DMS153 treated with DMSO at 0.1 percent for 48 hours (cell line): ENCODE measurements around the gene ACKR1.
A peak's percentile ranks its signal among the peaks of the same experiment; 100 is the strongest.

Experiments
- DNase-seq: peaks from one replicate; lab custom pipeline; 2025; ENCODE audit not compliant: unreplicated experiment; lab: John Stamatoyannopoulos, UW

Gene ACKR1

GRCh38 chr1:159187033-159187432 lies 17.6 kb upstream of the ACKR1 start:
- DNase-seq: no peak

- no peak for DNase-seq
Observed at GRCh38 chr1:159187647-159188374, 16.9 kb upstream of the ACKR1 start.

DNA sequence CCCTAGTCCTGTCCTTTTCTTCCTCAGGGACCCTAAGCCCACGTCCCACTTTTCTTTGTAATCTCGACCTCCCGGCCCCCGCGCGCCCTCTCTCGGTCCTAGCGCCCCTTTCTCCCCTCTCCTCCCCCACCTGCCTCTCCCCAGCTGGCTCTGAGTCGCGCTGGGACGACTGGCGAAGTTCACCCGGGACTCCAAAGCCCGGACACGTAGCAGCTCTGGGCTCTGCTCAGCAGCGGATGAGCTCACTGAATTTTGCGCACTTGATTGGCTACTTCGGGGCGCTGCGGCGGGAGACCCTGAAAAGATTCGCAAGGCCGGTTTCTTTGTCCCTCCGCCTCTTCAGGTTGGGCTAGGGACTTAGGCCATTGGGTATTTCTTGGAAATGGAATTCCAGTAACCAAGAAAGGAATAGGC lies 16.3 kb upstream of the ACKR1 start:
- peak; percentile 15 for DNase-seq

- no peak for DNase-seq
Observed at GRCh38 chr1:159190441-159190840, 14.2 kb upstream of the ACKR1 start.

DNA sequence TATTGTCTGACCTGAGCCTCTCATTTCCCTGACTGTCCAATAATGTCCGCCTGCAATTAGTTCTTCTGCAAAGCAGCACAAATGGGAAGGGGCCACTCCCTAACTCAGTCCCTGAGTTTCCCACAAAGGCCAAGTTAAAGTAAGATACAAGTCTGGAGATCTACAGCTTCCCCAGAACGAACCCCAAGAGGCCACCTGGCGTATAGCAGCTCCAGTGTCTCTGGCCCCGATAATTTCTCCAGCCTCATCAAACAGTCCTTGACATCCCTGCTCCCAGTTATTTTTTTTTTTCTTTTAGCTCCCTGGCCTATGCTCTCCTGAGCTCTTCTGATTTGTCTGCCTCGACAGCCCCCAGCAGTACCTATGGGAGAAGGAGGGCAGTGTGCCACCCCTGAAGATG lies 8.1 kb upstream of the ACKR1 start:
- DNase-seq: no peak

GRCh38 chr1:159197561-159198557 lies 6.8 kb upstream of the ACKR1 start:
- peak; percentile 45 for DNase-seq

GRCh38 chr1:159199901-159200300 lies 4.8 kb upstream of the ACKR1 start:
- DNase-seq: no peak

- no peak for DNase-seq
Observed at GRCh38 chr1:159200769-159201168, 3.9 kb upstream of the ACKR1 start.

DNA sequence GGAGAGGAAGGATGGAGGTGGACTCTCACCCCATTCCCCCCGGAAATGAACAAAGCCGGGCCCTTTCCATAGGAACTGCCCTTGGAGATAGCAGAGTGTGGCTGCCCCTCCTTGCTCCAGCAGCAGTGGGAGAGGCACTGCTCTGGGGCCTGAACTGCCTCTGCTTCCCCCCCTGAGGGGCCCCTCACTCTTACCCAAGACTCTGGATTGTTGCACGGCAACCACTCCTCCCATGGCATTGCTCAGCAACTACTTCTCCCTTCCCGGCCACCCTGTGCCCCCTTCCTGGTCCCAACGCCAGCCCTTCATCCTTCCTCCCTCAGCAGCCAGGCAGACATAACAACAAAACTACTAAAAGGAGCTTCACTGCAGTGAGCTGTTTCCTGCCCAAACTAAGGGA lies 3.0 kb upstream of the ACKR1 start:
- DNase-seq: no peak

GRCh38 chr1:159203610-159204009 lies 1.1 kb upstream of the ACKR1 start:
- DNase-seq: no peak

- no peak for DNase-seq
Observed at GRCh38 chr1:159205225-159205624, 550 bp downstream of the ACKR1 start.

- DNase-seq: no peak
Observed at GRCh38 chr1:159206110-159206509, 1.4 kb downstream of the ACKR1 start.

GRCh38 chr1:159207080-159207479 lies 2.4 kb downstream of the ACKR1 start:
- DNase-seq: no peak

GRCh38 chr1:159207774-159208173 lies 3.1 kb downstream of the ACKR1 start:
- no peak for DNase-seq

DNA sequence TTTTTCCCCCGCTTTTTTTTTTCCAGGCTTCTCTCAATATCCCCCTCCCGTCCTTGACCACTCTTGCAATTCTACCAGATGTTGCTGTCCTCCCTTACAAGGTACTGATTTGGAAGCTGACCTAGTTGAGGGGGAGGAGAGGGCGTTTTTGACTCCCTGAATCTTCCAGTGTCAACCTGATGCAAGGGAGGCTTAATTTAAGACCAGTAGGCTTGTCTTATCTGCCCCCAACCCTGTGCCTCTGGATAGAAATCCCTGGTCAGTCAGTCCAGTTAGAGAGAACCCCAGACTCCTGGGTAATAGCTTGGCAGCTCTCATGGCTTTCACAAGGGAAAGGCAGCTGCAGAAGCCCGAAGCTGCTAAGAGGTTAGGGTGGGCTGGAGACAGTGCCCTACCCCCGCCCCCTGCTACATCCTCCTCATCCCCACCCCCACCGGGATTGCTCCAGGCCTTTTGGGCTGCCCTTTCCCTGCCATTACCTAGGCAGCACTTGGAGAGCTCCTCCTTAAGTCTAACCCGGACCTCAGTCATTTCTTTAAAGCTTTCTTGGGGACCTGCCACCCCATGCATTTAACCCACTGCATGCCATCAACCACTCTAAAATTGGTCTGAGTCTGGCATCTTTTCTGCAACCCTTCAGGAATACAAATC lies 3.6 kb downstream of the ACKR1 start:
- no peak for DNase-seq

DNA sequence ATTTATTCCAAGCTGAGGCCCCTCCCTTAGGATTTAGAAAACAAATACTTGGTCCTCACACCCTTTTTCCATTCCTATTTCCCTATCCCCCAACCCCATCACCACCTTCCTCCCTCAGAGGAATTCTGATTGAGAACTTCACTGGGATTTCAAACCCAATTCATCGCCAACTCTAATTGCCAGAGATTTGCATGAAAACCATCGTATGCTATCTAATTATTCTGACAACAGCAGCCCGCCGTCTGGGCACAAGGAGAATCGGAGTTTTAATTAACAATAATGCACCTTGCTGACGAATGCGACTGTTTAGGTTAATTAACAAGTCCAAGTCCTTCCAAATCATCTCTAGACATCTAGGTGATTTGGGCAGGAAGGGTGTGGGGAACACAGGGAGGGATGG lies 4.4 kb downstream of the ACKR1 start:
- no peak for DNase-seq

DNA sequence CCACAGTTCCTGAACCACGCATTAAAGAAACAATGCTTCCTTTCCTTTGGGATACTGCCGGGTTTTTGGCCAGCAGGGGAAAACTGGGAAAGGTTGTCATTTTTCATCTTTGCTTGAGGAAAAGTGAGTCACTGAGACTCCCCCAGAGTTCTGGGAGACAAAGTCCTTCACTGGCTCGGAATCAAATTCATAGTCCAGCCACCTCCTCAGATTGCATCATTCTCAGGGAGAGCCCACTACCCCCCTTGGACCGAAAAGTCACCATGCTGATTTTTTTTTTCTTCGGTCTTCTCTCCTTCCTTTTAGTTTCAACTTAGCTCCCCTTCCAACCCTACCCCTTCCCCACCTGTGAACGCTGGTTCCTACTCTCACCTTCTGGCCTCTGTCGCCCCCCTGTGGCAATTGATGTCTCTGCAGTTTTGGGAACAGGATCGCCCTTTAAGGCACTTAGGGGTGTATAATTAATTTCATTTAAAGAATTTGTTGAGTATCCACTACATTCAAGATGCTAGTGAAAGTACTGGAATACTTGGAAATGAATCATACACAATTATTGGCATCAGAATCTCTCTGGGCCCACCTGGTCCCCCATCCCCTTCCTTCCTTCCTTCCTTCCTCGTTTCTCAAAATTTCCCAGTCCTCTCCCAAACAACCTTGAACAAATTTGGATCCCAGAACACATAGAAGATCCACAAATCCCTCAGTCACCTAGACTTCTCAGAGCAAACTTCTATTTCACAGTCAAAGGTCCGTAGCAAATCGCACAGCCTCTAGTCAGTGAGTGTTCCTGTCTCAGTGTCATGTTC lies 6.9 kb downstream of the ACKR1 start:
- DNase-seq: peak; percentile 29

GRCh38 chr1:159212596-159212995 lies 7.9 kb downstream of the ACKR1 start:
- no peak for DNase-seq

GRCh38 chr1:159214149-159214760 lies 9.6 kb downstream of the ACKR1 start:
- DNase-seq: peak; percentile 32
